Inferior parietal cortex (tissue), 1 donor: ENCODE results near the gene TMEM200A.

Source experiments
- DNase-seq: peaks from one replicate; pipeline ENCODE4 v3.0.0-alpha.2; 2016; ENCODE audit errors: extremely low spot score

The TMEM200A gene

DNA sequence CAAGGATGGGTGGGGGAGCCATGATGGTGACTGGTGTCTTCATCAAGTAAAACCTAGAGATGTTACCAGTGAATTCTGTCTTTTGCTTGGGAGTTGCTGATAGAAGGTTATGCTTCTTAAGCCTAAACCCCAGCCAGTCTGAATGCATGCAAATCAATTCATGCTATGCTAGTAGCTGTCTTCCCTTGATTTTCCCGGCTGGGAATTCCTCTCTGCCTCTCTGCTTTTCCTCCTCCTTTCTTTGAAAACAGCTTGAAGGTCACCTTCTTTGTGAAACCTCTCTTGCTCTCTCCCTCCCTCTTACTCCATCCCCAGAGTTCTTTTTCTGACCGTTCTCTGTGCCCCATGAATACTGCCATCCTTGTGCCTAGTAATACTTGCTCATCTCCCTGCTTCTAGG is 58.9 kb downstream of the TMEM200A start:
- no peak for DNase-seq

DNA sequence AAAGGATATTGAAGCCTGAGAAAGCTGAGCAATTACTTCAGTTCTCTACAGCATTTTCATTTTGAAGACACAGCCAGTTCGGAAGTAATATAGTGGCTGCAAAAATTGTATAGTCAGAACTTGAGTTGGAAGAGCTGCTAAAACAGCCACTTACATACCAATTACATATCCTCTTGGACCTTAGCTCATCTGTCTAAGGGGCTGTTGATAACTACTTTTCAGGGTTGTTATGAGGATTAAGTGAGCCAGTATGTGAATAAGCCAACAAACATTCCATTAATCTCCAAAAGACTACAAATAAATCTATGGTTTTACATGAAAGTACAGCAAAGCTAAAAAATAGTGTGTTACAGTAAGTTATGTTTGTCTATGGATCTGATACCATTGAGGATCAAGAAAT is 59.7 kb downstream of the TMEM200A start:
- no peak for DNase-seq

DNA sequence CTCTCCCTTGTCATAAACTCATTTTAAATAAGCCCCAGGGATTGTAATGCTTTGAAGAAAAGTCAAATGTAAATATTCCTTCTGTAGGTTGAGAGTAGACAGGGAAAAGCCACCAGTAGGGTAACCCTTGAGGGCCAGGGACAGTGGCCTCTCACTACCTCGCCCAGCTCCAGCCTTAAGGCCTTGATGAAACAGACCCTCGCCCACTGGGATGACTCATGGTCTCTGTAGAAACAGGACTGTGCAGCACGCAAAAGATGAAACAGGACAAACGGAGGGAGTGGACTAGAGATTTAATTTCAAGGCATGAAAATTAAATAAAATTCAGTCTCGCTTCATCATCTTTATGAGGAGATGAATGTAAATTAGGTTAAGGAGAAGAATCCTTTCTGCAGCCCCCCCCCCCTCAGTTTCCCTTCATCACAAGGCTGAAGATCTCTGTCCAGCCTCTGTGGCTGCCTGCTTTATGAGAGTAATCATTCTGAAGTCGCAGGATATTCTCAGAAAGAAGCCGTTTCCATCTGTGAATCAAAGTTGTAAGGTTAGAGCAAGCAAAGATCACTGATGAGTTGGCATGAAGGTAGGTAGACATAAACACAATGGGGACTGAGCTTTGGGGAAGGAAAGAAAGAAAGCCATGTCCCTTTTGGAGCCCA is 60.4 kb downstream of the TMEM200A start:
- no peak for DNase-seq

DNA sequence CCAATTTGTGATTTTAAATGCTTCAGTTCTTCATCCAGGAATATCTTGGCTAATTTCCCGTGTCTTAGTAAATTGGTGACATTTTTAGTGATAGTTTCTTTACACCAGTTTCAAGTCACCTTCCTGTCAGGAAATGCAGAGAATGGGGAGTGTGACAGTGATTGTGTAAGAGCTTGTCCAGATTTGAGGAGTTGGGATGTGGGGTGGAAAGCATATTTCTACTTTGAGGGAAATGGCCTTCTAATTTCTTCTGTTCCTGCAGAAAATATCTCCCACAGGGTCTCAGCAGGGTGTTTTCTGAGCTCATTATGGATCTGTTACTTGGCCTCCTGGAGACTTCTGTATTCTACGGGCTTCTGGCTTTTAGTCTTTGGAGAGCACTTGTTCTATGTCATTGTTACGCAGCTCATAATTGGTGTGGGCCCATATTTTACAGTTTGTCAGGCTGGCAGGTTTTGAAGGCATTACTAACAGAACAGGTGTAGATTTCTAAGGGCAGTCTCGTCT is 65.6 kb downstream of the TMEM200A start:
- DNase-seq, result no peak

DNA sequence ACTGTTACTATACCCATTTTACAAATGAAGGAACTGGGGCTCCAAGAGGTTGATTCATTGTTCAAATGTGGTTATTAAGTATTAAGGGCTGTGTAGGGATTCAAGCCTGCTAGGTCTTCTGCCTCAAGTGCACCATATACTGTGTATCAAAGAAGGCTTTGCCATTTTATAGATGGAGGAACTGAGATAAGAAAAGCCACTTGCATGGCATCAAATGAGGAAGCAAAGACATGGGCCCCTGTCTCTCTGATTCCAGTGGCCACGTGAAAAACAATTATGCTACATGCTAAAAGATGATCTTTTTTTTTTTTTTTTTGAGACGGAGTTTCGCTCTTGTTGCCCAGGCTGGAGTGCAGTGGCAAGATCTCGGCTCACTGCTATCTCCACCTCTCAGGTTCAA is 67.0 kb downstream of the TMEM200A start:
- DNase-seq, result no peak

- no peak for DNase-seq
Observed at GRCh38 chr6:130434174-130434873, 68.5 kb downstream of the TMEM200A start.

DNA sequence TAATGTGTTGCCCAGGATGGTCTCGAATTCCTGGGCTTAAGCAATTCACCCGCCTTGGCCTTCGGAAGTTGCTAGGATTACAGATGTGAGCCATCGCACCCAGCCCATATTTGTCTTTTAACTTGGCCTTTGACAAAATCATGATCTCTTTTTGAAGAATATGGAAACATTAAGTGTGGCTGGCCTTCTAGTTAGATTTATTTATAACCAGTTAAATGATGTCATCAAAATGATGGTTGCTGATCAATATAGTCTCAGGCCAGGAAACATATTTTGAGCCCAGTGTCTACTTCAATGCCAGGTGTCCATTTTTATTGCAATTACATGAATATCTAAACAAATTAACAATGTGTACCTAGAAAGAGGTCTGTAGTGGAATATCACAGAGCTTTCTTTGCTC is 69.4 kb downstream of the TMEM200A start:
- no peak for DNase-seq

GRCh38 chr6:130437961-130438360 is 72.1 kb downstream of the TMEM200A start:
- DNase-seq, result no peak

DNA sequence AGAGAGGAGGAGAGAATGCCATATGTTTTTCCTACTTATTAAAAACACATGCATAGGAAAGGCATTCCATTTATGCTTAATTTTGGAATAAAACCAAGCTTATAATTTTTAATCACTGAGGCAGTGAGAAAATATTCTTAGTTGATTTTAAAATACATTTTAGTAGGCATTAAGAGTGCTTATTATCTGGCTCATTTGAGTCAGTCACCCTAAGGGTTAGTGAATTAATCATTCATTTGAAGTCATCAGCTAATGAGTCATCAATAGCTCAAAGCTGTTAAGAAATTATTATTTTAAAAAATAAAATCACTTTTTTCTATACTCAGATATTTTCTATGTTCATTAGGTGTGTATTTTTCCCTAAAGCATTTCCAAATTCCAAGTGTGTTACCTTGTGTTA is 81.6 kb downstream of the TMEM200A start:
- DNase-seq, result no peak

- no peak for DNase-seq
Observed at GRCh38 chr6:130452336-130452735, 86.5 kb downstream of the TMEM200A start.

DNA sequence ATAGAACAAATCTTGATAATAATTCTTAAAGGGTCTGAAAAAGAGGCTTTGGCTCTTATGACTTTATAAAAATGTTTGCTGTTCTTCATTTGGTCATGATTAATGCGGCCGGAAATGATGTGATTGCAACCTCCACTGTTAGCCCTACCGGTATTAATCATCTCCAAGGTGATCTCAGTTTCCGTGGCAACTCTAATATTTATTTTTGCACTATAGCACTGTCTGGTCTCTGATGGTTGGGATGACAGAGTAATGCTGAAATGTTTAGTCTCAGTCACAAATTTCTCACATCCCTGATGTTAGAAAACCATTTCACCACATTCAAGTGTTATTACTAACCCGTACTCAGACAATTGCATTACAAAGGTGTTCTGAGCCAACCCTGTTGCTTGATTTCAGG is 87.4 kb downstream of the TMEM200A start:
- DNase-seq, result no peak

DNA sequence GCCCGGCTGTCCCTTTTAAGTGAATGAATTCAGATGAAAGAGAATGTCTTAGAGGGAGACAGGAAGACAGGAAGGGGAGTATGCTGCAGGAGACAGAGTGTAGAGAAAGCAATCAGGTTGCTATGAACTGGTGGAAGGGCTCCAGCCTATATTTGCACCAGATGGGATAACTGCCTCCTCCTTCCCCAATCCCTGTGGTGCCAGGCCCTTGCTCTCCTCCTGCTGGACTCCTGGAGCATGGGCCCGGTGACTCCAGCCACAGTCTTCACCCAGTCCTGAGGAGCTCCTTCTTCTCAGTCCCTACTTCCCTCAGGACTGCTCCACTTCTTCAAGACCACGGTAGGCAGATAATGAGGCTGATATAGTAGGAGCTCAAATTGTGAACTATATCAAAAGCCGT is 91.8 kb downstream of the TMEM200A start:
- DNase-seq, result no peak

GRCh38 chr6:130459316-130459715 is 93.5 kb downstream of the TMEM200A start:
- DNase-seq, result no peak

DNA sequence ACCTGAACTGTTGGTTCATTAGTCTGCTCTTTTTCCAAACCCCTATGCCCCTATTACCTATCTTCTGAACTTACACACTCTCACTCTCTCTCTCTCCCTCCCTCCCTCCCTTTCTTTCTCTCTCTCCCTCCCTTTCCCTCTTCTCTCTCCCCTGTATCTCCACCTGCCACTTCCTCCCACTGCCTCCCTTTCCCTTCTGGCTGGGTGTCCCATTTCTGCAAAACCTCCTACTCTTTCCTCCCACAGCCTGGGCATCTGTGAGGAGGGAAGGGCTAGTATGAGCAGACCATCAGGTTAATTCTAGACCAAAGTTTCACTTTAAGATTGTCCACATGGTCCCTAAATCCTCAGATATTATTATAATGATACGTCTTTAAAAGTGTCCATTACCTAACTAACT is 95.1 kb downstream of the TMEM200A start:
- no peak for DNase-seq

GRCh38 chr6:130466052-130466747 is 100.4 kb downstream of the TMEM200A start:
- DNase-seq, result no peak

DNA sequence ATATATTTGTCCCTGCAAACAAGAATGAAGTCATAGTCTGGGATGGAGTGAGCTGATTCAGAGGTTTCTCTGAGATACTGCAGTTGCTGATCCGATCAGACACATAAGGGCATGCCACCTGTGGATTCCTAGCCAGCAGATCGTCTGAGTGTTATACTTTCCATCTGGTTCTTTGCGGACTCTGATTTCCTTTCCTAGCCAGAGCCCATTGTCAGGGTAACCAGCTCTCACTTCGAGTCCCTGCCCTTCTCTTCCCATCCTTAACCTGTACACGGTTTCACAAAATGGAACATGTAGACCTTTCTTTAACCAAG is 100.9 kb downstream of the TMEM200A start:
- DNase-seq, result no peak

DNA sequence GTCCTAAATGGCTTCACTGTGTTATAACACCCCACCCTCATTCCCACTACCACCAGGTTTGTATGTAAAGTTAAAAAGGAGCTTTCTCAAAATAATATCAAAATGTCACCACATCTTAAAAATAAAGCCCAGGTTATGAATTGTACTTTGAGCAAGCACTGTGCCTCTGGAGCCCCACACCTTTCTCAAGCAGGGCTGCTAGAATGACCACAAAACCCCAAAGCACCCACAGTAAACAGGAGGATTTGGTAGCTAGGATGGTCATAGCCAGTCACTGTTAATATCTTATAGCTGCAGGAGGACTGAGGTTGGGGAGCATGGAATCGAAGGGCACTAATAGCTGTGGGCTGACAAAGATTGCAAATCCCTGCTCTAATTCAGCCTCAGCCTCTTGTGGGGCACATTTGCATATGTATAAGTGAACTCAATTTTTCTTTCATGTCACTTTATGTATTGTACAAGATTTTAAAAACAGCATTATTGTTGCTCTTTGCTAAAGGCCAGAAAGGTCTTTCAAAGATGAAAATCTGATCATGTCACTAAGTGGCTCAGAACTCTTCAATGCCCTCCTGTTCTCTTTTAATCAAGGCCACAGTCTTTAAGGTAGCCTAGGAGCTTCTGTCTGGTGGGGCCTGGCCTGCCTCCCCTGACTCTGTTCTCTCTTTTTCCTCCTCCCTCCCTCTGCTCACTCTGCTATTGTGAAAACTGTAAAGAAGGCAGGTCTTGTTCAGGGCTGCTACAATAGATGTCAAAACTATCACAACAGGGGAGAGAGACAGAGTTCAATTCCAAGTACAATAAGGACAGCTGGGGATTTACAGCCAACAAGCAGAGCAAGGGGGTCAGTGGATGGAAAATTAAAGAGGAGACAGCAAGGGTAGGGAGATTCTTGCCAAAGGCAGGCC is 101.6 kb downstream of the TMEM200A start:
- DNase-seq, result no peak

DNA sequence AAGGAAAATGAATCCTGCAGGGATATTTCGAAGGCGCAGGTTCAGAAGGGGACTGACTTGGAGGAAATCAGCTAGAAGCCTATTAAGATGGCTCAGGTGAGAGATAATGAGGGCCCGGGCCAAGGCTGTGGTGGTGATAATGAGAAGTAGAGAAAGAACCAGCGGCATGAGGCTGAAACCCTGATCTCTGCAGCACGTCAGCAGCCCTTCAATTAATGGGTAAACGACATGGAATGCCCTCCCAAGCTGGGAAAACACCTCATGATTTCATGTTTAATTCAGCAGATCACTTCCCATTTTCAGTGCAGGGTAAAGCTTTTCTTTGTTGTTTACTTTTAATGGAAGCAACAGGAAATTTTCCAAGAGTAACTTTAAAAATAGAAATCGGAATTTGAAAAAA is 104.9 kb downstream of the TMEM200A start:
- no peak for DNase-seq

- no peak for DNase-seq
Observed at GRCh38 chr6:130473886-130474285, 108.1 kb downstream of the TMEM200A start.

- DNase-seq, result no peak
Observed at GRCh38 chr6:130482645-130483390, 117.0 kb downstream of the TMEM200A start.

GRCh38 chr6:130485870-130486269 is 120.1 kb downstream of the TMEM200A start:
- no peak for DNase-seq
